ENCODE data around the gene EMILIN2.

EMILIN2 gene

DNA sequence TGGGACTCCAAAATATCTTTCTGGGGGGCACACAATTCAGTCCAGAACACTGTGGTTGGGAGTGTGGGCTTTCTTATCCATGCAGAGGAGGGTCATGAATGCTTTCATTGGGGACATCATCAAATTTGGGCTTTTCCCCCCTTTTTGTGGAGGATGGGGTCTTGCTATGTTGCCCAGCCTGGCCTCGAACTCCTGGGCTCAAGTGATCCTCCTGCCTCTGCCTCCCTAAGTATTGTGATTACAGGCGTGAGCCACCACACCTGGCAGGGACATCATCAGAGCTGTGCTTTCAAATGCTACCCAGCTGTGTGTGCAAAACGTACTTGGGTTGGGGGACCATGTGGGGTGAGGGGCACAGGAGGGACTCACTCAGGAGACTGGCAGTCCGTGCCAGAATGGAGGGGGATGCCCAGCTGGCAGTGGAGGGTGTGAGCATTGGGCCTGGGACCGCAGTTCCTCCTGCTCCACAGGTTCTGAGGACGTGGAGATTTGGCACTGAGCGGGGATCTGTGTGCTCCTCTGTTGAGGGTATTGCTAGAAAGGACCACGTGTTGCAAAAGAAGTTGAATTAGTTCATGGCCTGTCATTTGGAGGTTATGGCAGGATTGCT lies 24.4 kb downstream of the EMILIN2 start:
- no peaks in the 10 kb centered on the region for H3K4me1 Mint-ChIP-seq (ENCODE audit: low read depth in 2 of 2)
- H3K27me3 Mint-ChIP-seq = peaks cover 26 to 32% of the 10 kb centered on the region in 2 donors
- no peaks in the 10 kb centered on the region for H3K9me3 Mint-ChIP-seq
- H3K36me3 Mint-ChIP-seq (ENCODE audit: insufficient read depth) = no peaks in the 10 kb centered on the region
- H3K4me3 Mint-ChIP-seq = no peak overlapping the region
- no peak for ATAC-seq (replicated peaks)
- DNase-seq = no peak
- H3K27ac Mint-ChIP-seq = no peak overlapping the region

DNA sequence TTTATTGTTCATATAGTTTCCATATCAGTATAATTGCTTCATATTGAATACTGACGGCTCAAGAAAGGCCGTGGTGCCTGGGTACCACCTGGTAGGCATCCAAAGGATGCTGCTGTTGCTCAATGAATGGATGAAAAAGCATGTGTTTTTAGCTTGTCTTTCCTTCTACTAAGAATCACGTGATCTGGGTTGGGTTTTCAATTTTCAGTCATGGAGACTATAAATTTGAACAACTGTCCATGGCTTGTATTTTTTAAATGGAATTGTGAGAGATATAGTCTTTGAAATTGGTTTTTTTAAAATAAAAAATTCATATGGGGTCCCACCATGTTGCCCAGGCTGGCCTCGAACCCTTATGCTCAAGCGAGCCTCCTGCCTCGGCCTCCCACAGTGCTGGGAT lies 25.3 kb downstream of the EMILIN2 start:
- Mint-ChIP-seq H3K27ac (no peak overlapping the region), H3K27me3 (peaks cover 17 to 26% of the 10 kb centered on the region in 2 donors), H3K4me1 (ENCODE audit: low read depth in 2 of 2) (no peaks in the 10 kb centered on the region), H3K9me3 (no peaks in the 10 kb centered on the region), H3K4me3 (no peak overlapping the region), H3K36me3 (ENCODE audit: insufficient read depth) (no peaks in the 10 kb centered on the region)
- ATAC-seq (replicated peaks) = no peak
- no peak for DNase-seq

DNA sequence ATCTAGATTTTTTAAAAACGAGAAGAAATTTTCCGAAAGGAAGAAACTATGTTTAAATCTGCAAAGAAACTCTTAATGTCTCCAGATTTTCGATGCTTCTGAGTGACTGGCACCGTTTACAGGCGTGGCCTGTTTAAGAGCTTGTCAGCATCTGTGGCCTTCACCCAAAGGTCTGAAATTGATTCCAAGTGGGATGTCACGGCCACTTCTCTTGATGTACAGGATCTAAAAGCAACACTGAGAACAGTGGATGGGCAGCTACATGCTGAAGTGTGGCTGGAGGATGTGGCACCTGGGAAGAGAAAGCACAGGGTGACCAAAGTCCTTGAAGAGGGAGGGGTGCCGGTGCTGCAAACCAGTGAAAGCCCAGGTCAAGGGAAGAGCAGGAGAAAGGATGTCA lies 28.0 kb downstream of the EMILIN2 start:
- no peak for DNase-seq
- Mint-ChIP-seq H3K27me3 (peaks cover 9 to 10% of the 10 kb centered on the region in 2 donors), H3K4me1 (ENCODE audit: low read depth in 2 of 2) (peaks cover 0 to 1% of the 10 kb centered on the region in 2 donors), H3K4me3 (no peak overlapping the region), H3K9me3 (no peaks in the 10 kb centered on the region), H3K36me3 (ENCODE audit: insufficient read depth) (peaks cover 2% of the 10 kb centered on the region), H3K27ac (peak overlapping the region in 1 of 2 donors; percentile 30)
- no peak for ATAC-seq (replicated peaks)

DNA sequence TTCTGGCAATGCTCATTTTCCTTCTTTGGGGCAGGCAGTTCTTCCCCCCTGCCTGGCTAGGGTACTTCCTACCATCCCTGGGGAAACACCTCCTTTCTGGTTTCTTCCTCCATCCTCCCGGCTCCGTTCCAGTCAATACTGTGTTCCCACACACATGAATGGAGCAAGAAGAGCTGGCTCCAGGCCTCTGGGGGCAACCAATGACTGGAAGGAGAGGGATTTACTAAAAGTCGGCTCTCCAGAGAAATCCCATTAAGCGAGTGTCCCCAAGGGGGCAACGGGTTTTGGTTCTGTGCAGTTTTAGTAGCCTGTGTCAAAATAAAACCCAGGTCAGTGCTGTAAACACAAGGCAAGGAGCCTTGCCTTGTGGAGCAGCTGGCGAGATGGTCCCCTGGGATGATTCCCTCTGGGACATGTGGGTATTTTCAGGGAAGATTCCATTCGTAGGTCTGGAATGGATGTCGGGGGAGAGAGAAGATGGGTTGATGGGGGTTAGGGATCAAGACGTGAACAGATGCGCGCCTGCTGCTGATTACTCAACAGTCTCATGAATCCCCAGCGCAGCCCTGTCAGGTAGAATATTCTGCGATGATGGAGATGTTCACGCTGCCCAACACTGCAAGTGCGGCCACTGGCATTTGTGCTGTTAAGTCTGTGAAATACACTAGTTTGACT lies 32.0 kb downstream of the EMILIN2 start:
- H3K4me3 Mint-ChIP-seq = no peak overlapping the region
- ATAC-seq (replicated peaks) (no peak), DNase-seq (no peak)
- no peaks in the 10 kb centered on the region for H3K27me3 Mint-ChIP-seq
- peaks cover 2% of the 10 kb centered on the region for H3K36me3 Mint-ChIP-seq (ENCODE audit: insufficient read depth)
- H3K27ac Mint-ChIP-seq = no peak overlapping the region
- peaks cover 12 to 26% of the 10 kb centered on the region in 2 donors for H3K4me1 Mint-ChIP-seq (ENCODE audit: low read depth in 2 of 2)
- H3K9me3 Mint-ChIP-seq = no peaks in the 10 kb centered on the region

DNA sequence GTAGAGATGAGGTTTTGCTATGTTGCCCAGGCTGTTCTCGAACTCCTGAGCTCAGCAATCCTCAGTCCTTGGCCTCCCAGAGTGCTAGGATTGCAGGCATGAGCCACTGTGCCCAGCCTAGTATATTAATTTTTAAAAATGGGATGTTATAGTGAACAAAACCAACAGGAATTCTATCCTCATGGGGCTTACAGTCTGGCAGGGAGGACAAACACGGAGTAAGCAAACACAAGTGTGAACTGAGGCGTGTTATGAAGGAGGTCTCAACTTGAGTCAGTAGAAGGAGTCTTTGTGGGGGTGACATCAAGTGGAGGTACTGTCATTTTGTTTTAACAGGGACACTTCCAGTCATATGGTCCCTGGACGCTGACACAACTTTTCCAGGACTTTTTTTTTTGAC lies 33.1 kb downstream of the EMILIN2 start:
- peaks cover 2% of the 10 kb centered on the region for H3K36me3 Mint-ChIP-seq (ENCODE audit: insufficient read depth)
- H3K4me1 Mint-ChIP-seq (ENCODE audit: low read depth in 2 of 2) = peaks cover 13 to 30% of the 10 kb centered on the region in 2 donors
- H3K4me3 Mint-ChIP-seq = peak overlapping the region in 1 of 2 donors; percentile 25
- H3K27me3 Mint-ChIP-seq = no peaks in the 10 kb centered on the region
- ATAC-seq (replicated peaks) = no peak
- DNase-seq = no peak
- no peaks in the 10 kb centered on the region for H3K9me3 Mint-ChIP-seq
- no peak overlapping the region for H3K27ac Mint-ChIP-seq

DNA sequence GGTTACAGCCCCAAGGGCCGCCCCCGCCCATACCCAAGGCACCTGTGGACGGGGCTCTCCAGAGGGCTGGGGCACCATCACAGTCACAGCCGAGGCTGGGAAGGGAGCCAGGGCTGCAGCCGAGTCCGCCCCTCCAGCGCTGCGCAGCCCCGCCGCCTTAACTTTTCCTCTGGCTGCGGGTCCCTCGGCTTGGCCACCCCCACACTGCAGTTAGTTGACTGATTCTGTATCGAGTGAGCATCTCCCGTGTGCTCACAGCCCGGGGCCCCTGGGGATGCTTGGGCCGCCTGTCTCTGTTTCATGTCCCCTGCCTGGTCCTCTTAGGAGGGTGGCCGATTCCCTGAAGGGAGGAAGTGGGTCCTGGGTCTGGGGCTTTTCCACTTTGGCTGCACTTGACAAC lies 33.7 kb downstream of the EMILIN2 start:
- H3K36me3 Mint-ChIP-seq (ENCODE audit: insufficient read depth) = peaks cover 4% of the 10 kb centered on the region
- H3K27me3 Mint-ChIP-seq = no peaks in the 10 kb centered on the region
- no peaks in the 10 kb centered on the region for H3K9me3 Mint-ChIP-seq
- ATAC-seq (replicated peaks) (no peak), DNase-seq (no peak)
- H3K4me1 Mint-ChIP-seq (ENCODE audit: low read depth in 2 of 2) = peaks cover 13 to 30% of the 10 kb centered on the region in 2 donors
- no peak overlapping the region for H3K4me3 Mint-ChIP-seq
- no peak overlapping the region for H3K27ac Mint-ChIP-seq

DNA sequence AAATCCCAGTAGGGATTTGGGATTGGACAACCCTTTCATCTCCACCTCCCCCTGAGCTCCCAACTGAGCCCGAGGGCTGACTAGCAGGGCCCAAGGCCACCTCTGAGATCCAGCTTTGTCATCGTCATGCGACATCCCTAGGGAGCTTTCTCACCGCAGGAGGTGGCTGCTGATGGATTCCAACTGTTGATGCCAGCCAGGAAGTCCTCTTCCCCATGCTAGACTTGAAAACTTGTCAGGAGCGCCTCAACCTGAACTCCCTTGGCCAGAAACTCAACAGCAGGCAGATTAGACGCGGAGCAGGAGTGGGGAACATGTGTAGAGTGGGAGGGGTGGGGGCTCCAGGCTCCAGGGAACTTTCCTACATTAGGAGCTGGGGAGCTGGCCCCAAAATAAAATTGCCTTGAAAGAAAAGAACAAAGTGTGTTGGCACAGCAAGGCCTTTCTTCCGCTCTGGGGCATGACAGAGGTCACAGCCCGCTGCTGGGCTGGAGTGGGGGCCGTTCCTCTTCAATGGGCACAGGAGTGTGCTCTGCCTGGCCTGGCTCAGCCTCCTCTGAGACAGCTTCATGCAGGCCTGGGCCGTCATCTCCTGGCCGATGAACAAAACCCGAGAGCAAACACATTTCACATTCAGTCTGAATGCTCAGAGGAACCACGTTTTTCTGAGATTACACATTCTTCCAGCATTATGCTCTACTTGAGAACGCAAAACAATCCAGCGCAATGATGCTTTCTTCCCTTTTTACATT lies 34.5 kb downstream of the EMILIN2 start:
- peak overlapping the region in 1 of 2 donors; percentile 91 for H3K27ac Mint-ChIP-seq
- peaks cover 0 to 2% of the 10 kb centered on the region in 2 donors for H3K9me3 Mint-ChIP-seq
- no peak for DNase-seq
- ATAC-seq (replicated peaks) = no peak
- H3K36me3 Mint-ChIP-seq (ENCODE audit: insufficient read depth) = peaks cover 6% of the 10 kb centered on the region
- peaks cover 13 to 30% of the 10 kb centered on the region in 2 donors for H3K4me1 Mint-ChIP-seq (ENCODE audit: low read depth in 2 of 2)
- H3K4me3 Mint-ChIP-seq = peak overlapping the region; percentile 46 to 79
- no peaks in the 10 kb centered on the region for H3K27me3 Mint-ChIP-seq

DNA sequence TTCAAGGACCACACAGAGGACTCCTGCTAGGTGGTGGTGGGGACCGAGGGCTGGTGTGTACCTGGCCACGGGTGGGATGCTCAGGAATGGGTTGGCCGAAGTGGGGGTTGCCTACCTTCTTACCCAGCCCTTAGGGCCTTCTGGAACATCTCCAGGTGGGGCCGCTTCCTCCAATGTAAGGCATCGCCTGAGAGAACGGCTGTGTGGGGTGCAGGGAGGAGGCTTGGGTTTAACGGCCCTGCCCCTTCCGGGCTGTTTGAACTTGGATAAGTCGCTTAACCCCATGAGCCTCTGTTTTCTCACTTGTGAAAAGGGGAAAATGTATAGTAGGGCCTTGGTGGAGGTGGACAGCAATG lies 35.0 kb downstream of the EMILIN2 start:
- peak overlapping the region; percentile 46 to 79 for H3K4me3 Mint-ChIP-seq
- H3K4me1 Mint-ChIP-seq (ENCODE audit: low read depth in 2 of 2) = peaks cover 13 to 30% of the 10 kb centered on the region in 2 donors
- ATAC-seq (replicated peaks) (no peak), DNase-seq (no peak)
- H3K36me3 Mint-ChIP-seq (ENCODE audit: insufficient read depth) = peaks cover 6% of the 10 kb centered on the region
- peaks cover 0 to 8% of the 10 kb centered on the region in 2 donors for H3K9me3 Mint-ChIP-seq
- peak overlapping the region; percentile 8 to 91 for H3K27ac Mint-ChIP-seq
- no peaks in the 10 kb centered on the region for H3K27me3 Mint-ChIP-seq

DNA sequence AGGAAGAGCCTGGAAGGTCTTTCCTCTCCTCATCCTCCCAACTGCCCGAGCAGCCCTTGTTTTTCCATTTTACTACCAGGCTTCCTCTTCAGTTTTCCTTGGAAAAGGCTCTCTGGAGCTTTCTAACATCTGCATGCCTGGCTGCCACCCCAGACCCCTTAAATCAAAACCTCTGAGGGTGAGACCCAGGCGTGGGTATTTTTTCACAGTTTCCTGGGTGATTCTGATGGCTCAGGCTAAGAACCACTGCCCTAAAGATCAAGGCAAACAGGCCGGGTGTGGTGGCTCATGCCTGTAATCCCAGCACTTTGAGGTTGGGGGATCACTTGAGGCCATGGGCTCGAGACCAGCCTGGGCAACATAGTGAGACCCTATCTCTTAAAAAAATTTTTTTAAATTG lies 35.4 kb downstream of the EMILIN2 start:
- peaks cover 6% of the 10 kb centered on the region for H3K36me3 Mint-ChIP-seq (ENCODE audit: insufficient read depth)

DNA sequence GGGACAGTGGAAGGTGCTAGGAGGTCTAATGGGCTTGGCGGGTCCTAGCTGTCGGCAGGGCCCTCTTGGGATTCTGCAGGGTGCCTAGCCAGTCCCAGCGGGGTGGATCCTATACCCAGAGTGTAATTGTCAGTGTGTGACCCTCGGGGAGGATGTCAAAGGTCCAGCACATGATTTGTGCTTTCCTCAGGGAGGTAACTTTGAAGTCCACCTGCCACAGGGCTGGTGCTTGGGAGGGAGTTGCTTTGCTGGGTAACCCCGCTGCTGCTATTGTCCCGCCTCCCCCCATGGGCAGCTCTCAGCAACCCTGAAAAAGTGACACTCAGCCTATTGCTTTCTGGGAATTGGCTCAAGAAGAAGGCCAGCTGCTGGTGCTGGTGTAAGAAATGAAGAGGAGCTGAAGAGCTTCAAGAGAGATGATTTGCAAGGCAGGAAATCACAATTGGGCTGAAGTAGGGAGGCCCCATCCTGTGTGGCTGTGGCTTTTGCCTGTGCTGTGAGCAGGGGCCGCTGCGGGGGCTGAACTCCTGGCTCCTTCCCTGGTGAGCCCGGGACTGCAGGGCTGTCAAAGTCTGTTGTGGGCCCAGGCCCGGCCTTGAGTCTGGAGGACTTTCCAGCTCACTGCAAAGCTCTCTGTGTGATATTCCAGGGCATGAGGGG lies 36.4 kb downstream of the EMILIN2 start:
- DNase-seq = peak; percentile 25 to 37 (median 34)
- Mint-ChIP-seq H3K4me3 (peak overlapping the region; percentile 72 to 79), H3K36me3 (ENCODE audit: insufficient read depth) (peaks cover 4% of the 10 kb centered on the region), H3K4me1 (ENCODE audit: low read depth in 2 of 2) (peaks cover 13 to 29% of the 10 kb centered on the region in 2 donors), H3K9me3 (peaks cover 2 to 16% of the 10 kb centered on the region in 2 donors), H3K27me3 (no peaks in the 10 kb centered on the region), H3K27ac (peak overlapping the region; percentile 91)
- ATAC-seq (replicated peaks) = peak; percentile 95

More for the DNA sequence above, 35.4 kb downstream of the EMILIN2 start:
- peaks cover 13 to 30% of the 10 kb centered on the region in 2 donors for H3K4me1 Mint-ChIP-seq (ENCODE audit: low read depth in 2 of 2)
- H3K27ac Mint-ChIP-seq = peak overlapping the region; percentile 8 to 91
- no peaks in the 10 kb centered on the region for H3K27me3 Mint-ChIP-seq
- peak overlapping the region in 1 of 2 donors; percentile 79 for H3K4me3 Mint-ChIP-seq
- DNase-seq = no peak
- H3K9me3 Mint-ChIP-seq = peaks cover 0 to 12% of the 10 kb centered on the region in 2 donors
- ATAC-seq (replicated peaks) = no peak

DNA sequence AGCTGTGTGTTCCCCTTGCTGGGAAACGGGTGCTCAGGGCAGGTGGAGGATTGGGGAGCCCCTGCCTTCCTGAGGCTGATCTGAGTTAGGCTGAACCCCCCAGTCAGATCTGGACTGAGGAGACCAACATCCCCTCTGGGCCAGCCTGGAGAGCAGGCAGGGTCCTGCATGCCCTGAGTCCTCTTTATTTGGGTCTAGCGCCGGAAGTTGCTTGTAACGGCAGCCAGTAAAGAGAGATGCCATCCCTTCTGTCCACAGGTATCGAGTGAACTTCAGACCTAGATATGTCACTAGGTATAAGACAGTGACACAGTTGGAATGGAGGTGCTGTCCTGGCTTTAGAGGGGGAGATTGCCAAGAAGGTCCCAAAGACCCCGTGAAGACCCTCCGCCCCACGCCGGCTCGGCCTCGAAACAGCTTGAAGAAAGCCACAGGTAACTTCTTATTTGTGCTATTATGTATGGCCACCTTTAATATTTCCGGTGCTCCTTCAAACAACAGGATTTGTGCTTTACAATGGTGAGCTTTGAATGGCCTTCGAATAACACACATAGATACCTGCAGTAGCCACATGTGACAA lies 38.0 kb downstream of the EMILIN2 start:
- Mint-ChIP-seq H3K4me3 (no peak overlapping the region), H3K27me3 (no peaks in the 10 kb centered on the region), H3K9me3 (peaks cover 2 to 16% of the 10 kb centered on the region in 2 donors), H3K27ac (no peak overlapping the region), H3K36me3 (ENCODE audit: insufficient read depth) (peaks cover 7% of the 10 kb centered on the region), H3K4me1 (ENCODE audit: low read depth in 2 of 2) (peaks cover 16 to 31% of the 10 kb centered on the region in 2 donors)
- no peak for ATAC-seq (replicated peaks)
- no peak for DNase-seq

DNA sequence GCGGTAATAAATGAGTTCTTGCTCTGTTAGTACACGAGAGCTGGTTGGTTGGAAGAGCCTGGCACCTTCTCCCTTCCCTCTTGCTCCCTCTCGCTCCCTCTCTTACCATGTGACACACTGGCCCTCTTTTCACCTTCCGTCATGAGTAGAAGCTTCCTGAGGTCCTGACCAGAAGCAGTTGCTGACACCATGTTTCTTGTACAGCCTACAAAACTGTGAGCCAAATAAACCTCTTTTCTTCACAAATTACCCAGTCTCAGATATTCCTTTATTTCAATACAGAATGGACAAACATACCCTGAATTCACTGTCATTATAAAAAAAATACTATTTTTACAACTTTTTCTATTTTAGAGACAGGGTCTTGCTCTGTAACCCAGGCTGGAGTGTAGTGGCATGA lies 40.7 kb downstream of the EMILIN2 start:
- ATAC-seq (replicated peaks) (no peak), DNase-seq (no peak)
- H3K27me3 Mint-ChIP-seq = no peaks in the 10 kb centered on the region
- peaks cover 34 to 42% of the 10 kb centered on the region in 2 donors for H3K4me1 Mint-ChIP-seq (ENCODE audit: low read depth in 2 of 2)
- H3K36me3 Mint-ChIP-seq (ENCODE audit: insufficient read depth) = peaks cover 12% of the 10 kb centered on the region
- H3K27ac Mint-ChIP-seq = no peak overlapping the region
- no peak overlapping the region for H3K4me3 Mint-ChIP-seq
- H3K9me3 Mint-ChIP-seq = peaks cover 2 to 16% of the 10 kb centered on the region in 2 donors

DNA sequence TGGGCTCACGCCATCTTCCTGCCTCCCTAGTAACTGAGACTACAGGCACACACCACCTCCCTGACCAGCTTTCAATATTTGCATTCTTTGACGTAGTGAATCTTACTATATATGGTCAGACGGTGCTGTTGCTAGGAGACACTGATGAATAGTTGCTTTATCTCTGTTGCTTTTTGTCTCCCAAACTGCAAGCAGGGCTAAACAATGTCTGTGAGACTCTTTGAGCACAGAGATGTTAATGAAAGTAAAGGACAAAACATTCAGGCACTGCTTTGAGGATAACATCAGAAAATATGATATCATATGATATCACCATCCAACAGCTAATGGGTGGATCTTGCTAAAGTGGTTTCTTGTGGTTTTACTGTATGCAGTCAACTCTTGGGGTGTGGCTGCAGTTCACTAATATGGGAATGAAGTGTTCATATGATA lies 43.0 kb downstream of the EMILIN2 start:
- ATAC-seq (replicated peaks) (peak; percentile 84), DNase-seq (no peak)
- H3K4me1 Mint-ChIP-seq (ENCODE audit: low read depth in 2 of 2) = peaks cover 21 to 25% of the 10 kb centered on the region in 2 donors
- no peaks in the 10 kb centered on the region for H3K27me3 Mint-ChIP-seq
- peak overlapping the region; percentile 19 to 31 for H3K4me3 Mint-ChIP-seq
- H3K36me3 Mint-ChIP-seq (ENCODE audit: insufficient read depth) = peaks cover 12% of the 10 kb centered on the region
- peaks cover 2 to 16% of the 10 kb centered on the region in 2 donors for H3K9me3 Mint-ChIP-seq
- H3K27ac Mint-ChIP-seq = peak overlapping the region; percentile 26 to 87
